Activated T-cell treated with anti-CD3 and anti-CD28 coated beads, Interleukin-2, amount 50 U/mL, for 72 hours (primary cell): ENCODE results near the gene CNOT2. TPM values are rescaled to one million over a fixed set of nuclear protein-coding genes. Genes with fewer than 3 reads are reported as not detected.
"Not testable (repeated sequence)": the region's sequence is repeated elsewhere in the genome, so short reads cannot be mapped to it uniquely, and the experiment has no call there.

Experiments used
- ATAC-seq, 2 donors: fragments of 150-1000 bp; cut with Tn5 transposase; replicated peaks in 1 of 2; 2 replicates each; pipeline ENCODE4 v1.10.0; 2021; ENCODE audit warnings: moderate library complexity in 2 of 2, mild to moderate bottlenecking in 1 of 2
- DNase-seq, 2 donors: peaks; one replicate each; pipeline ENCODE4 v3.0.0; 2021 to 2022; ENCODE audit warnings: mixed read lengths in 1 of 2
- H3K27ac Mint-ChIP-seq: one replicate; pipeline ENCODE4 v1.8.0; 2022; ENCODE audit warnings: mild to moderate bottlenecking, moderate library complexity, mixed read lengths
- H3K27me3 Mint-ChIP-seq: one replicate; pipeline ENCODE4 v1.8.0; 2022; ENCODE audit warnings: low read depth, mixed read lengths
- H3K36me3 Mint-ChIP-seq, 2 donors: one replicate each; pipeline ENCODE4 v1.8.0; 2022; ENCODE audit warnings: mixed read lengths in 2 of 2, mild to moderate bottlenecking in 1 of 2; ENCODE audit not compliant: insufficient read depth in 2 of 2
- H3K4me1 Mint-ChIP-seq: one replicate; pipeline ENCODE4 v1.8.0; 2022; ENCODE audit warnings: low read depth, mixed read lengths
- H3K4me3 Mint-ChIP-seq, 2 donors: one replicate each; pipeline ENCODE4 v1.8.0; 2022; ENCODE audit warnings: mild to moderate bottlenecking in 2 of 2, mixed read lengths in 2 of 2, moderate library complexity in 2 of 2
- H3K9me3 Mint-ChIP-seq, 2 donors: one replicate each; pipeline ENCODE4 v1.8.0; 2022; ENCODE audit warnings: mixed read lengths in 2 of 2
- total RNA-seq, 2 donors: library from RNA; stranded (reverse); gene quantifications; one replicate each; pipeline ENCODE4 v1.2.3, GENCODE V29; 2022

The CNOT2 gene
- total RNA-seq, 2 donors from 2014 or later: 62.8 to 65.6 TPM

DNA sequence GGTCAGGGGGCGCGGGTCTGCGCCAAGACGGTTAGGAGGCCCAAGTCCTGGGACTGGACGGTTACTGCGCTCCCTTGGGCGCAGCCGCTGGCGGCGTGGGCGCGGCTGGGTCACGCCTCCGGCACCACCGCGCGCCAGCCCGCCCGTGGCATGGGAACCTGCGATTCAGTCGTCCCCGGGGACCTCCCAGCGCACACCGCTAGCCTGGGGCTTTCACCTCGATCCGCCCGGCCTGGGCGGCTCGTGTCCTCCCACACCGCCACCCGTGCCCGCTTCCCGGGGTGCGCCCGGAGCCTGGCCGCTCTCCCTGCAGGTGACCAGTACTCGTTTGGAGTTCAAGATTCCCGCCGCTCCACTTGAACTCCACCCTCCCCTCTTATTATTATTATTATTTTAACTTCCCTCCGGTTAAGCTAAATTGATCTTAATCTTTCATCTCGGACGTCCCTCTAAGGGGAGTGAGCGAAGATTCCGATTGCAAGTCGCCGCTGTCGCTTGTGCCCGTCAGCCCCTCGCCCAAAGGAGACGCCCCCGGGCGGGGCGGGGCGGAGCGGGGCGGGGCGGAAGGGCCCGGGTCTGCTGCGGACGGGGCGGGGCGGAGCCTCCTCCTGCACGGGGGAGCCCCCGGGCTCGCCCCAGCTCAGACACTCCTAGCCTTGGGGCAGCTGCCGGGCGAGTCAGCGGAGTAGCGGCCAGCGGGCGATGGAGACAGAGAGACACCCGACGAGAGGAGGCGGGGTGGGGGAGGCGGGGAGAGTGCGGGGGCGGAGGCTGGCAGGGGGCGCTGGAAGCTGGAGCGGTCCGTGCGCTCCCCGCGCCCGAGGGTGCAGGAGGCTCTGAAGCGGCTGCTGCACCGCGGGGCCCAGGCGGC, 122.7 kb downstream of the CNOT2 start, which contains the start of gene KCNMB4:
Gene KCNMB4 (plus strand): TSS at position 643 of the 871 bp plus-strand sequence. CDS start 445 bp downstream, outside the sequence.
- H3K4me1 Mint-ChIP-seq: peaks cover 29% of the 10 kb centered on the region
- H3K9me3 Mint-ChIP-seq: no peaks in the 10 kb centered on the region
- peaks cover 14% of the 10 kb centered on the region for H3K27me3 Mint-ChIP-seq
- H3K27ac Mint-ChIP-seq: peak within 1 kb of the TSS; percentile 54
- peak within 1 kb of the TSS; percentile 95 to 97 for H3K4me3 Mint-ChIP-seq
- peaks cover 0 to 3% of the 10 kb centered on the region in 2 donors for H3K36me3 Mint-ChIP-seq
- DNase-seq (peak; percentile 86 to 87), ATAC-seq (peak; percentile 90 to 92)

DNA sequence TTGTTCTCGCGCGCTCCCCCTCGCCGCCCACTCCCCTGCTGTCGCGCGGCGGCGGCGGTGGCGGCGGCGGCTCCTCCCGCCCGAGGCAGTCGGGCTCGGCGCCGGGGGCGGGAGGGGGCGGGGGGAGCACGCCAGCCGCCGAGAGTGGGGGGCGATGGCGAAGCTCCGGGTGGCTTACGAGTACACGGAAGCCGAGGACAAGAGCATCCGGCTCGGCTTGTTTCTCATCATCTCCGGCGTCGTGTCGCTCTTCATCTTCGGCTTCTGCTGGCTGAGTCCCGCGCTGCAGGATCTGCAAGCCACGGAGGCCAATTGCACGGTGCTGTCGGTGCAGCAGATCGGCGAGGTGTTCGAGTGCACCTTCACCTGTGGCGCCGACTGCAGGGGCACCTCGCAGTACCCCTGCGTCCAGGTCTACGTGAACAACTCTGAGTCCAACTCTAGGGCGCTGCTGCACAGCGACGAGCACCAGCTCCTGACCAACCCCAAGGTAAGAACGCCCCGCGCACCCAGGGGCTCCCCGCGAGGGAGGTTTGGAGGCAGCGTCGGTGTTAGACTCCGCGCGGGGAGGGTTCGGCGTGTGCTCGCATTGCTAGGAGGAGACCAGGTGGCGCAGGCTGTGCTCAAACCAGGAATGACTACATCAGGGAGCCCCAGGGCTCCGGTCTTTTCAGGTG, 123.5 kb downstream of the CNOT2 start:
- H3K9me3 Mint-ChIP-seq: no peaks in the 10 kb centered on the region
- H3K4me1 Mint-ChIP-seq: peaks cover 29% of the 10 kb centered on the region
- H3K4me3 Mint-ChIP-seq: peak overlapping the region; percentile 95 to 97
- peaks cover 0 to 3% of the 10 kb centered on the region in 2 donors for H3K36me3 Mint-ChIP-seq
- H3K27me3 Mint-ChIP-seq: peaks cover 14% of the 10 kb centered on the region
- peak; percentile 58 to 70 for DNase-seq
- H3K27ac Mint-ChIP-seq: peak overlapping the region; percentile 15
- ATAC-seq: peak; percentile 54 to 55

GRCh38 chr12:70367258-70368141, 124.3 kb downstream of the CNOT2 start:
- Mint-ChIP-seq H3K4me1 (peaks cover 29% of the 10 kb centered on the region), H3K9me3 (no peaks in the 10 kb centered on the region), H3K36me3 (peaks cover 0 to 3% of the 10 kb centered on the region in 2 donors), H3K27me3 (peaks cover 14% of the 10 kb centered on the region), H3K27ac (no peak overlapping the region), H3K4me3 (peak overlapping the region; percentile 95 to 97)
- no peak for DNase-seq
- ATAC-seq: no peak

- H3K4me3 Mint-ChIP-seq: no peak overlapping the region
- H3K9me3 Mint-ChIP-seq: no peaks in the 10 kb centered on the region
- DNase-seq (no peak), ATAC-seq (no peak)
- no peaks in the 10 kb centered on the region for H3K4me1 Mint-ChIP-seq
- H3K27ac Mint-ChIP-seq: no peak overlapping the region
- no peaks in the 10 kb centered on the region for H3K36me3 Mint-ChIP-seq
- no peaks in the 10 kb centered on the region for H3K27me3 Mint-ChIP-seq
Observed at GRCh38 chr12:70372881-70373280, 129.6 kb downstream of the CNOT2 start.

- DNase-seq (peak in 1 of 2 donors; percentile 15), ATAC-seq (peak; percentile 81 to 94)
- H3K9me3 Mint-ChIP-seq: peaks cover 2 to 4% of the 10 kb centered on the region in 2 donors
- peak overlapping the region in 1 of 2 donors; percentile 31 for H3K4me3 Mint-ChIP-seq
- H3K4me1 Mint-ChIP-seq: peaks cover 14% of the 10 kb centered on the region
- peaks cover 2 to 4% of the 10 kb centered on the region in 2 donors for H3K36me3 Mint-ChIP-seq
- no peaks in the 10 kb centered on the region for H3K27me3 Mint-ChIP-seq
- no peak overlapping the region for H3K27ac Mint-ChIP-seq
Observed at GRCh38 chr12:70379846-70380245, 136.6 kb downstream of the CNOT2 start.

DNA sequence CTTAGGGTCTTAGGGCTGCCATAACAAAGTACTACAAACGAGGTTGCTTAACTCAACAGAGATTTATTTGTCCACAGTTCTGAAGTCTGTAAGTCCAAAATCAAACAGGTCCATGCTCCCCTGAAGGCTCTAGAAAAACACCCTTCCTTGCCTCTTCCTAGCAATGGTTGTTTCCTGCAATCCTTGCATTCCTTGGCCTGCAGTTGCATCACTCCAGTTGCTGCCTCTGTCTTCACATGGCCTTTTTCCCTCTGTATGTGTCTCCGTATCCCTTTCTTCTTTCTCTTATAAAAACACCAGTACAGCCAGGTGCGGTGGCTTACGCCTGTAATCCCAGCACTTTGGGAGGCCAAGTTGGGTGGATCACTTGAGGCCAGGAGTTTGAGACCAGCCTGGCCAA, 140.3 kb downstream of the CNOT2 start:
- no peak for DNase-seq
- ATAC-seq: no peak
- Mint-ChIP-seq H3K27ac (no peak overlapping the region), H3K27me3 (no peaks in the 10 kb centered on the region), H3K4me3 (no peak overlapping the region), H3K9me3 (peaks cover 2 to 4% of the 10 kb centered on the region in 2 donors), H3K4me1 (peaks cover 14% of the 10 kb centered on the region), H3K36me3 (peaks cover 0 to 2% of the 10 kb centered on the region in 2 donors)

GRCh38 chr12:70383886-70384285, 140.7 kb downstream of the CNOT2 start:
- Mint-ChIP-seq H3K27ac (no peak overlapping the region), H3K4me1 (peaks cover 14% of the 10 kb centered on the region), H3K9me3 (peaks cover 2 to 4% of the 10 kb centered on the region in 2 donors), H3K4me3 (no peak overlapping the region), H3K27me3 (no peaks in the 10 kb centered on the region), H3K36me3 (peaks cover 0 to 2% of the 10 kb centered on the region in 2 donors)
- DNase-seq (no peak), ATAC-seq (no peak)

DNA sequence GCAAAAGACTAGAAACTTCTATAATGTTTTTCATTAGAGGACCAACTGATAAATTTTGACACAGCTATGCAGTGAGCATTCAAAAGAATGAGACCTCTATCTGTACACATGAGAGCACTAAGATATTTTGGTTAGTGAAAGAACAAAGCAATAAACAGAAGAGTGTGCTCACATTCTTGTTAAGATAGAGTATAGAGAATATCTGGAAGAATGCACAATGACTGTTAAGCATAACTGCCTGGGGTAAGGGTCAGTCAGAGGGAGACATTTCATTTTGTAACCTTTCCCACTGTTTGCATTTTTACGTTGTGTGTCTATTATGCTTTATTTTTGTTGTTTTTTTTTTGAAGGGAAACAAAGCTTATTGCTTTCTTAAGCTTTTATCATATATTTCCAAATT, 143.5 kb downstream of the CNOT2 start:
- Mint-ChIP-seq H3K27me3 (no peaks in the 10 kb centered on the region), H3K9me3 (peaks cover 3 to 6% of the 10 kb centered on the region in 2 donors)

GRCh38 chr12:70389678-70390077, 146.4 kb downstream of the CNOT2 start:
- no peak overlapping the region for H3K27ac Mint-ChIP-seq
- DNase-seq: no peak
- no peak for ATAC-seq
- H3K9me3 Mint-ChIP-seq: peaks cover 3 to 6% of the 10 kb centered on the region in 2 donors
- H3K36me3 Mint-ChIP-seq: peaks cover 0 to 4% of the 10 kb centered on the region in 2 donors
- H3K4me1 Mint-ChIP-seq: no peaks in the 10 kb centered on the region
- H3K27me3 Mint-ChIP-seq: no peaks in the 10 kb centered on the region
- H3K4me3 Mint-ChIP-seq: no peak overlapping the region

More for the DNA sequence above, 143.5 kb downstream of the CNOT2 start:
- Mint-ChIP-seq H3K4me1 (no peaks in the 10 kb centered on the region), H3K36me3 (peaks cover 0 to 4% of the 10 kb centered on the region in 2 donors), H3K27ac (no peak overlapping the region), H3K4me3 (no peak overlapping the region)
- no peak for DNase-seq
- ATAC-seq: no peak

DNA sequence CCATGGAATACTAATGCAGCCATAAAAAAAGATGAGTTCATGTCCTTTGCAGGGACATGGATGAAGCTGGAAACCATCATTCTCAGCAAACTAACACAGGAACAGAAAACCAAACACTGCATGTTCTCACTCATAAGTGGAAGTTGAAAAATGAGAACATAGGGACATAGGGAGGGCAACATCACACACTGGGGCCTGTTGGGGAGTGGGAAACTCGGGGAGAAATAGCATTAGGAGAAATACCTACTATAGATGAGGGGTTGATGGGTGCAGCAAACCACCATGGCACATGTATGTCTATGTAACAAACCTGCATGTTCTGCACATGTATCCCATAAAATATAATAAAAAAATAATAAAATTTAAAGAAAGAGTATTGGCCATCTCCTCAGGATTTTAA, 149.4 kb downstream of the CNOT2 start:
- H3K27ac Mint-ChIP-seq, H3K4me3 Mint-ChIP-seq, H3K27me3 Mint-ChIP-seq, ATAC-seq, DNase-seq, H3K4me1 Mint-ChIP-seq, H3K36me3 Mint-ChIP-seq, H3K9me3 Mint-ChIP-seq: not testable (repeated sequence)

GRCh38 chr12:70393787-70394499, 150.7 kb downstream of the CNOT2 start:
- no peaks in the 10 kb centered on the region for H3K4me1 Mint-ChIP-seq
- no peak for ATAC-seq
- H3K27me3 Mint-ChIP-seq: no peaks in the 10 kb centered on the region
- DNase-seq: no peak
- no peak overlapping the region for H3K4me3 Mint-ChIP-seq
- peaks cover 0 to 4% of the 10 kb centered on the region in 2 donors for H3K36me3 Mint-ChIP-seq
- no peak overlapping the region for H3K27ac Mint-ChIP-seq
- H3K9me3 Mint-ChIP-seq: peaks cover 2 to 6% of the 10 kb centered on the region in 2 donors

GRCh38 chr12:70398002-70398401, 154.8 kb downstream of the CNOT2 start:
- Mint-ChIP-seq H3K36me3 (peaks cover 0 to 1% of the 10 kb centered on the region in 2 donors), H3K27me3 (no peaks in the 10 kb centered on the region), H3K4me3 (no peak overlapping the region), H3K4me1 (no peaks in the 10 kb centered on the region), H3K27ac (no peak overlapping the region), H3K9me3 (peaks cover 0 to 2% of the 10 kb centered on the region in 2 donors)
- no peak for ATAC-seq
- no peak for DNase-seq
